Tongue (tissue), 2 donors: ENCODE measurements around the gene PDCD1. TPM values are rescaled to one million over a fixed set of nuclear protein-coding genes. Genes with fewer than 3 reads are reported as not detected.
"Not testable (repeated sequence)": the region's sequence is repeated elsewhere in the genome, so short reads cannot be mapped to it uniquely, and the experiment has no call there.

Experiments used
- DNase-seq: peaks from one replicate; pipeline ENCODE4 v3.0.0-alpha.2; 2015
- total RNA-seq: library from RNA; depleted of rRNA; stranded (reverse); fragments of >200 nt; gene quantifications from one replicate; pipeline ENCODE4 v1.2.3, GENCODE V29; 2014

PDCD1 gene
- total RNA-seq, 1 donor from 2014 or later: not detected

DNA sequence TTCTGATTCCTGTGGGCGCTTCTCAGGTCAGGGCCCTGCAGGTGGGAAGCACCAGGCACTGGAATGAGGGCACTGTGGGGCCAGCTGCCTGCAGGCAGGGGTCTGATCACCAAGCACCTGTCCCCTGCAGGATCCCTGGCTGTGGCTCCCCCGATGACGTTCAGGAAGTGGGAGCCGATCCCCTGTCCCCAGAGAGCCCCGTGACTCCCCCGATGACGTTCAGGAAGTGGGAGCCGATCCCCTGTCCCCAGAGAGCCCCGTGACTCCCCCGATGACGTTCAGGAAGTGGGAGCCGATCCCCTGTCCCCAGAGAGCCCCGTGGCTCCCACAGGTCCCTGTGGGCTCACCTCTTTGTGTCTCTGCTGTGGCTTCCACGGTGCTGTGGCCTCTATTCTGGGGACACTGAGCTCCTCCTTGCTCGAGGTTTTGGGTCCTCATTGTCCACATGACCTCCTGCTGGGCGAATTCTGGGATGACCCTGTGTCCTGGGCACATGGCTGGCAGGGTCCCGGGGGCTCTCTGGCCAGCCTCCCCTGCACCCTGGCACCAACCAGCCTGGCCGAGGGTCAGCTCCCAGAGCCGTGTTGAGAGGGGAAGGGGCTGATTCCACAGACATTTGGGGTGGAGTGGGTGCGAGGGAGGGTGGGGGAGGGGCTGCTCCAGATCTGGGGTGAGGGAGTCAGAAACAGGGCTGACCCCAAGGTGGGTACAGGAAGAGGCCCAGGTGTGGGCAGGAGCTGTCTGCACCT is 44.9 kb downstream of the PDCD1 start:
- DNase-seq: no peak

DNA sequence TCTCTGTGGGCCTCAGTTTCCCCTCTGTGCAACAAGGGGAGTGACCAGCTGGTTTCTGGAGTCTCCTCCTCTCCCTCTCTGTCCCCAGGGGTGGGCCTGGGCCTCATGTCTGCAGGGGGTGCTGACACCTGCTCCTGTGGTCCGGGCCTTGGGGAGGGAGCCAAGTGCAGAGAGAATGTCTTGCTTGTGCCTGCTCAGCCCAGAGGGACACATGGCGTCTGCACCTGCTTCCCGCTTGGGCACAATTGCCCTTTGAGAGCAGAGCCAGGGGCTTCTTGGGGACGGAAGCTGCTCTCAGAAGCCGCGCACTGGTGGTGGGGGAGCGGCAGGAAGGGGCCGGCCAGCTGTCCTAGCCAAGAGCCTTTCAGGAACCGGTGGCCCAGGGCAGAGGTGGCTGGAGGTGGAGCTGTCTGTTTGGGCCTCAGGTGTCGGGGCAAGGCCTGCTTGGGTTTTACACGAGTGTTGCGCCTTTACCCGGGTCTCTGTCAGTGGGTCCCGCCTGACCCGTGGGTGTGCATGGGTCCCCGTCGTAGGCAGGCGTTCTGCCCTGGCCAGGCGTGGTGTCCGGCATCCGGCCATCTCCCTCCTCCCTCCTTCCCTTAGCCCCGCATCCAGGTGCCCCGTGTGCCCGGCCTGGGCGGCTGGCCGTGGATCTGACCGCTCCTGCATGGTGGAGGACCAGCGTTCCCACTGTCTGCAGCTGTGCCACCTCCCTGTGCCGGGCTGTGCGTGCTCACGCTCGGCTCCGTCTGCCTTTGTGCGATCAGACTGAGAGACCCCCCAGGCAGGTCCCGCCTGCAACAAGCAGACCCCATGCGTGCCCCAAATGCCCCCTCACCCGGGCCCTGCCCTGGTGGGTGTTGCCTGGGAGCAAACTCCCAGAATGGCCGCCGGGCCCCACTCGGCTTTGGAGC is 45.7 kb downstream of the PDCD1 start:
- DNase-seq: peak; percentile 80

DNA sequence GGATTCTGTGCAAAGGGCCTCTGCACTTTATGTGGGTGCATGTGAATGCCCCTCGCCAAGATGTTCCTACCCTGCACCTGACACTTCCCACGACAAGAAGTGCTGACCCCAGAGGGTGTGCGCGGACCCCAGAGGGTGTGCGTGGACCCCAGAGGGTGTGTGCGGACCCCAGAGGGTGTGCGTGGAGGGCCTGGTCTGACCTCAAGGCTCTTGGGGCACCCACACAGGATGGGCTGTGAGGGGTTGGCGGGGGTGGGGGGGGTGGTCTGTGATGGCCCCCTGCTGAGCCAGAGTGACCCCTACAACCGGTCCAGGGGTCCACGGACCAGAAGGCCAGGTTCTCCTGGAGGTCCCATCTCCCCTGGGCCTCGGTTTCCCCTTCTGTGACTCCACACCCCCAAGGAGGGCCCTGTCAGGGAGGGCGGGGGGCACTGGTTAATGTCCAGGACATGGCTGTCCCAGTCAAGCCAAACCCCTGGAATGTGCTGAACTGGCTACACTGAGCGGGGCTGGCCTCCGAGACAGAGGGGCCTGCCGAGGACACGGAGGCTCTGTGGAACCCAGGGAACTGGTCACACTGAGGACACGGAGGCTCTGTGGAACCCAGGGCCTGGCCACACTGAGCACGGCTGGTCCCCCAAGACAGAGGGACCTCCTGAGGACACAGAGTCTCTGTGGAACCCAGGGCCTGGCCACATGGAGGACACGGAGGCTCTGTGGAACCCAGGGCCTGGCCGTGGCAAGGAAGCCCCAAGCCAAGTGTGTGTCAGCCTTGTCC is 46.6 kb downstream of the PDCD1 start:
- no peak for DNase-seq

DNA sequence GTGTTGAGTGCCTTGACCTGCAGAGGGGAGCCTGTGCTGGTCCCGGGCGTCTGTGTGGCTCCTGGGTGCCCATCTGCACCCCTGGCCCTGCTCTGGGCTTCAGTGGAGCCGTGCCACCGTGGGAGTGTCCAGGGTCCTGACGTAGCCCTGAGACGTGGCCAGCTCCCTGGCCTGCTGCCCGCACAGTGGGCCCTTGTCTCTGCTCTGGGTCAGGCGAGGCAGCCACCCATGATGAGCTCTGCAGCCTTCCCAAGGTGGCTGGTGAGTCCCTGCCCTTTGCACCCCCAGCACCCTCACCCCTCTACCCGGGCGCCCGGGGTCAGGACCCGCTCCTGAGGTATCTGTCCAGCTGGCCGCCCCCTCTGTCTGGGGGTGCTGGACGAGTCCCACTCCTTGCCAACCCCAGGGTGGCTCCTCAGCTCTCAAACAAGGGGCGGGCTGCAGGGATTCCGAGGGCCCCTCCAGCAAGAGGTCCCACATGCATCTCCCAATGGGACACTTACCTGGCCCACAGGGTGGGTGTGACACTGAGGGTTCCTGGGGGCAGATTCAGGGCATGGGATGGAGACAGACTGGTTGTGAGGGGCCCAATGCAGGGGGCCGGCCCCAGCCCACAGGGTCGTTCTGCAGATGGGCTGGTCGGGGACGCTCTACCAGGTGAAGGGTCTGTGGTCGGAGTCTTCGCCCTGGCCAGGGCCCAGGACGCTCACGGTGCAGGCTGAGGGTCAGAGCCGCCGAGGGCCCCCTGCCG is 47.3 kb downstream of the PDCD1 start:
- no peak for DNase-seq

DNA sequence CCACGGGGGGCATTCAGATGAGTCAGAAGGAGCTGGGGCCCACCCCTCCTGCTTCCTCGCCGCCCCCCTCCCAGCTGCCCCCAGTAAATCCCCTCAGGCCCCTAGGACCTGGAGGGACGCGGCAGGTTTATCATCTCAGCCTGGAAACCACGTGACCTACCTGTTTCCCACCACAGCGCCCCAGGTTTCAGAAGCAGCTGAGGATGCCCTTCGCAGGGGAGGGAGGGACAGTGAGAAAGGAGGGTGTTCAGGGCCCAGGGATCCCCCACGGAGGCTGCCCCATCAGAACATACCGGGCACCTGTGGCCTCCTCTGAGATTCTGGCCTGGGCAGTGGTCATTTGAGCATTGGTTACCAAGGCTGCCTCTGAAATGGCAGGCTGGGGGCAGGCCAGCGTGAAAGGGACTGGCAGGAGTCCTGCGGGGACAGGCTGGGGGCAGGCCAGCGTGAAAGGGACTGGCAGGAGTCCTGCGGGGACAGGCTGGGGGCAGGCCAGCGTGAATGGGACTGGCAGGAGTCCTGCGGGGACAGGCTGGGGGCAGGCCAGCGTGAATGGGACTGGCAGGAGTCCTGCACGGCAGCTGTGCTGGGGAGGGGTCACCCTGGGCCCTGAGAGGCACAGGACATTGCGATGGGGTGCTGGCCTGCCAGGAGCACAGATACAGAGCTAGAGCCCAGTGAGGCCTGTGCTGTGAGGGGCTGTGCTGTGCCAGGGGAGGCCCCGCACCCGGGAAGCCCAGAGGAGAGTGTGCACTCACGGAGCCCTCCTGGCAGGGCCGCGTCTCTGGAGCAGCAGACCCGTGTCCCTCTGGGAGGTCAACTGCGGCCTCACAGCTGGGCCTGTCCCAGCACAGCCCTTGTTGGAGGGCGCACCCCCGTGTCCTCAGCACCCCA is 48.1 kb downstream of the PDCD1 start:
- no peak for DNase-seq

DNA sequence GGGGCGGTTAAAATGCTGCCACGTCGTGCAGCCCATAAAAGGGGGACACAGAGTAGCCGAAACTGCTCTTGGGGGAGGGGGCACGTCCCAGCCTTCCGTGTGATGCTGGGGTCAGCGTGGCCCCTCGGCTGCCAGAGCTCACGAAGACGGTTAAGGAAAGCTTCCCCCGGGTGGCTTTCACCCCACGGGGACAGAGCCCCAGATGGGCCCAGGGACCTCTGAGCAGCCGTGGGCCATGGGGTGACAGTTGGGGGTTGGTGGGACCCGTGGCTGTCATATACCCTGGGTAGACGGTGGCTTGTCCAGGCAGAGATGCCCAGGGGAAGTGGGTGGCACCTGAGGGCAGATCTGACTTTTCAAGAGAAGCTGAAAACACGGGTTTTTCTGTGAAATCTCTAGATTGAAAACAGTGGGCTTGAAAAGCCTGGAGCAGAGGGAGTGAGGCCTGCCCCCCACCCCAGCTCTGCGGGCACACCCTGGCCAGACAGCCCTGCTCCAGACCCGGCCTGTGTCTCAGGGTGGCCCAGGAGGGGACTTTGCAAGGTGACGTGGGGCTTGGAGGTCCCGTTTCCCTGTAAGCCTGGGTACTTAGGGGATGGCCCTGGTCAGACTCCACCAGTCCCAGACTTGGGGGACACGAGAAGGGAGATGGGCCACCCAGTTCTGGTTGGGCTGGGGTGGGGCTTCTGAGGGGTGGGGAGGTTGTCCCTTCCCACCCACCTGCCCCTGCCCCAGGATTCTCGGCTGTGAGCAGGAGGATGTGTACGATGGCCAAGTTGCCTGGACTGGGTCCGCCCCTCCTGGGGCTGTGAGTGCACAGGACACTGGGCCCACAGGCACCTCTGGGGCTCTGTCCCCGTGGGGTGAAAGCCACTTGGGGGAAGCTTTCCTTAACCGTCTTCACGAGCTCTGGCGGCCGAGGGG is 49.0 kb downstream of the PDCD1 start:
- DNase-seq: no peak

DNA sequence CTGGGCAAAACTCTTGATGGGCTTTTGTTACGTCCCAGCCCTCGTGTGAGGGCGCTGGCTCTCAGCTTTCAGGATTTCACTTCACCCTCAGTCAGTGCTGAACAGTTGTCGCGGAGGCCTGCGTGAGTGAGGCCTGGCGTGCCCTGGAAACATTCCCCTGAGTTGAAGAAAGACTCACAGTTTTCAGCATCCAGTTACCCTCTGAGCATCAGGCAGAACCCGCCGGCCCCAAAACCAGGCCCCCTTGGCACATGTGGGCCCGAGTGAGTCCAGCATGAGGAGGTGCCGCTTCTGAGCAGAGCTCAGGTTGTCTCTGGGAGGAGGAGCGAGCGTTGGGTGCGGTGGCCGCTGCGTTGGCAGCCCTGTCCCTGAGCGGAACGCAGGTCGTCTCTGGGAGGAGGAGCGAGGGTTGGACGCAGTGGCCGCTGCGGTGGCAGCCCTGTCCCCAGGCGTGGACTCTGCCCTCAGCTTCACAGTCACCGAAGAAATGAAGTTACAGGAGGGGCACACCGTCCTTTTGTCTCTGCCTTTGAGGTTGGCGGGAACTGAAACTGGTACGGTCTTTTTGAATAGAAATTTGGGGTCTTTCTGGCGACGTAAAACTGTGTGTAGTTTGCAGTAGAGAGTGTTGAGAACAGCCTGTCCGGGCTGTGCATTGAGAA is 49.8 kb downstream of the PDCD1 start, which contains the start of gene NEU4:
TSS of gene NEU4 (plus strand) at position 473 of the 662 bp plus-strand sequence. CDS start 5,292 bp downstream, outside the sequence.
- peak; percentile 78 for DNase-seq

DNA sequence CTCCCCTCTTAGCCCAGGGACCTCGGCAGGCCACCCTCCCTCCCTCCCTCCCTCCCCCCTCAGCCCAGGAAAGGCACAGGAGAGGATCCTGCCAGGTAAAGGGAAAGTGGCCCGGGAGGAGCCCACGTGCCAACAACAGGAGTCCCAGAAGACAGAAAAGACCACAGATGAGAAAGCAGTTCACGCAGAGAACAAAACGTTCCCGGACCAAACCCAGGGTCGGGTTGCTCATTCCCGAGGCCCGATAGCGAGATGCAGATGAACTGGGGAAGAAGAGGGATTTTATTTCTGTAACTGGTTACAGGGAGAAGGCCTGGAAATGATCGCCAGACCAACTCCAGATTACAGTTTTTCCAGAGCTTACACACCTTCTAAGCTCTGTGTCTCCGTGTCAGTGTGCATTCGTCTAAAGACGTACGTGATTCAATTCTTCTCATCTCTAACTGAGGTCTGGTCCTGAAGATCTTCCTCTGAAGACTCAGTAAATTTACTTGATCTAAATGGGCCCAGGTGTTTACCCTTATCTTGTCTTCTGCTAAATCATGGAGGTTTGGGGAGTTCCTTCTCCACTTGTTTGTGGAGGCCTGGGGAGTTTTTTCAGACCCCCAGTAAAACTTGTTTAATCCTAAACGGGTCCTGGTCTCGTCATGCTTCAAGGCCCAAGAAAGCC is 50.5 kb downstream of the PDCD1 start:
- no peak for DNase-seq

DNA sequence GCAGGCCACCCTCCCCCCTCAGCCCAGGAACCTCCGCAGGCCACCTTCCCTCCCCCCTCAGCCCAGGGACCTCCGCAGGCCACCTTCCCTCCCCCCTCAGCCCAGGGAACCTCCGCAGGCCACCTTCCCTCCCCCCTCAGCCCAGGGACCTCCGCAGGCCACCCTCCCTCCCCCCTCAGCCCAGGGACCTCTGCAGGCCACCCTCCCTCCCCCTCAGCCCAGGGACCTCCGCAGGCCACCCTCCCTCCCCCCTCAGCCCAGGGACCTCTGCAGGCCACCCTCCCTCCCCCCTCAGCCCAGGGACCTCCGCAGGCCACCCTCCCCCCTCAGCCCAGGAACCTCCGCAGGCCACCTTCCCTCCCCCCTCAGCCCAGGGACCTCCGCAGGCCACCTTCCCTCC is 52.5 kb downstream of the PDCD1 start:
- not testable (repeated sequence) for DNase-seq

DNA sequence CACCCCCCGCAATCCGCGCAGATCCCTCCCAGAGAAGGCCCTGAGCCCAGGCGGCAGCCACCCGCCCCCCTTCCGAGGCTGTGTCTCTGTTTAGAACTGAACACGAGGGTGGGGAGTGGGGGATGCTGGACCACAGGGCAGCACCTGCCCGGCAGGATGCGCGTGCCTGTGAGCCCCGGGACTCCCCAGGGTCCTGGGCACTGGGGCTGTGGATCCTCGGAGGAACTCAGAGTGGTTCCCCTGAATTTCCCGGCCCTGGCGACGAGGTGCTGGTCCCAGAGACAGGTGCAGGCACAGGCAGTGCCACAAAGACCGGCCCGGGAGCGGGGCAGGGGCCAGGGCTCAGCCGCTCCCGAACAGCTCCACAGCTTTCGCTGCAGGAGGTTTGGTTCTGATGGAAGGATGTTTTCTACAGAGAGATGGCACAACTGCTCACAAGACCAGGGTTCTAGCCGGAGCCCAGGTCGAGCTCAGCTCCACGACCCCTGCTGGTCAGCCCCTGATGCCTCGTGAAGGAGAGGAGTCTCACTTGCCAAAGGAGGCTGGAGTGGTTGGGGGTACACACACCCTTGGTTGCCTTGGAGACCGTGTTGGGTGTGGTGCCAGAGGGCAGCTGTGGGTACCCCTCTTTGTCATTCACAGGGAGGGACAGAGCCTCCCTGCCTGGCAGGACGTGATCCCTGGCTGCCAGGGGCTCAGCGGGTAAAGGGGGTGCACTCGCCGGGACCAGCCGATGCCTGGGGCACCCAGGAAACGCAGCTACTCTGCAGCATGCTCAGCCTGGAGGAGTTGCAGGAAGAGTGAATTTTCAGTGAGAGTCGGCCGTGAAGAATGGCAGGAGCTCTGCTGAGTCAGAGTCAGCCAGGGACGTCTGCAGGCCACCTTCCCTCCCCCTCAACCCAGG is 54.1 kb downstream of the PDCD1 start:
- DNase-seq: no peak

GRCh38 chr2:241803387-241804325 is 55.0 kb downstream of the PDCD1 start:
- peak; percentile 79 for DNase-seq

DNA sequence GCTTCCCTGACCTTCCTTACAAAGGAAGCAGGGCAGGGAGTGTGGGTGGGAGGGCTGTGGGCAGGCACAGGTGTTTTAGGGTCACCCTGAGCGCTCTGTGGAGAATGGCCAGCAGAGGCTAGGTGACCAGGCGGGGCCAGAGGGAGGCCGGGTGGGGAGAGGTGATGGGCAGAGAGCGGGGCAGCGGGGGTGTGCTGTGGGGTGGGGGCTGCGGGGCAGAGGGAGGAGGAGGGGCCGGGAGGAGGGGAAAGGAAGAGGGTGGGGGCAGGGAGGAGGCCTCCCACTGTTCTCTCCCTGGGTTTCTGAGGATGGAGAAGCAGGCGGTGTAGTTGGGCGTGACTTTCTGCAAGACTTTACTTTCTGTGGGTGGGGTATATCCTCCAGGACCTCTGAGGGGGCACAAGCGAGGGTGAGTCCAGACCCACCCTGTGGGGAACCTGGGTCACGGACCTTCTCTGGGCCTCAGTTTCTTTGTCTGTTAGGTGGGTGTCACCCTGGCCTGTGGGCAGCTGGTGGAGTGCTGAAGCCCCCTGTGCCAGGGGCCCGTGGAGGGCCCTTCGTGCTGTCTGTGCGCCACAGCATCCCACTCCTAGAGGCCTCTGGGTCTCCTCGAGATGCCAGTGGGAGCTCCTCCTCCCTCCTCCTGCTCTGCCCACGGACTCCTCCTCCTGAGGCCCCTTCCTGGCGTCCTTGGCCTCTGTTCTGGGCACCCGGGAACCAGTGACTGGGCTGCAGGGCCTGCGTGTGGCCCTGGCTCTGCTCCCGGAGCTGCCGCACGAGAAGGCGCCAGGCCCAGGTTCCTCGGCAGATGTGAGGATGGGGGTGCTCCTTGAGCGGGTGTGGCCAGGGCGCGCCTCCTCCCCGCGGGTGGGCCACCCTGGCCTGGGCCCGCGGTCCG is 56.0 kb downstream of the PDCD1 start:
- DNase-seq: no peak

DNA sequence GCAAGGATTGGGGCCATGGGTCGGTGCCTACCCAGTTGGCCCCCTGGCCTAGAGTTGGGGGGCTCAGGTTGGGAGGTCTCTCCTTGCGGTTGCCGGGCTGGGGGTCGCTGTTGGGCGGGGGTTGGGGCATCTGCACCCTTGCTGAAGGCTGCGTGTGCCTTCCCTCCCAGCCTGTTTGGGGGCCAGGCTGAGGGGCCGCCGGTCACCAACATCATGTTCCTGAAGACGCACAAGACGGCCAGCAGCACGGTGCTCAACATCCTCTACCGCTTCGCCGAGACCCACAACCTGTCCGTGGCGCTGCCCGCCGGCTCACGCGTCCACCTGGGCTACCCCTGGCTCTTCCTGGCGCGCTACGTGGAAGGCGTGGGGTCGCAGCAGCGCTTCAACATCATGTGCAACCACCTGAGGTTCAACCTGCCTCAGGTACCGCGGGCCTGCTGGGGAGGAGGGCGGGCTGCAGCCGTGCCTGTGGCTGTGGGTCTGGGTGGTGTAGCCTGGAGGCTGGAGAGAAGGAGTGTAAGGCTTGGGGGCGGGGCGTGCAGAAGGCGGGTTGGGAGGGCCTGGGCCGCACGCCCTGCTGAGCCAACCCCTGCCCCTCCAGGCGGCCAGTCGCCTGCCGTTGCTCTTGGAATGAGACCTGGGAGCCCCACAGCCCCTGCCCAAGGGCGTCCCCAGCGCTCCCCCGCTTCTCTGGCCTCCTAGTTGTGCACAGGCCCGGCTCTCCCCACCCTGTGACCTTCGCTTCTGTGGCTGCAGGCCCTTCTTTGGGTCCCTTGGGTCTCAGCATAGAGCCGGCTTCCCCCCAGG is 56.9 kb downstream of the PDCD1 start:
- no peak for DNase-seq
